Esophagus squamous epithelium (tissue), 4 donors: ENCODE results near the gene LARGE2.

Experiments
- POLR2A ChIP-seq, 4 donors: fragments of 450-650 bp; IDR thresholded peaks; one replicate each; pipeline ENCODE4 v1.6.1; 2017; ENCODE audit warnings: antibody characterized with exemption in 4 of 4, mild to moderate bottlenecking in 4 of 4, moderate library complexity in 3 of 4
- TF ChIP-seq, protein P1 (sequence below), 6 experiments: fragments of 450-650 bp in 4 of 6; fragments of 200-600 bp in 2 of 6; sonication (generic) in 2 of 6; IDR thresholded peaks; one replicate each; pipeline ENCODE4 v1.5.1; 2016 to 2019; ENCODE audit warnings: antibody characterized with exemption in 6 of 6, mild to moderate bottlenecking in 4 of 6, moderate library complexity in 4 of 6

DNA sequence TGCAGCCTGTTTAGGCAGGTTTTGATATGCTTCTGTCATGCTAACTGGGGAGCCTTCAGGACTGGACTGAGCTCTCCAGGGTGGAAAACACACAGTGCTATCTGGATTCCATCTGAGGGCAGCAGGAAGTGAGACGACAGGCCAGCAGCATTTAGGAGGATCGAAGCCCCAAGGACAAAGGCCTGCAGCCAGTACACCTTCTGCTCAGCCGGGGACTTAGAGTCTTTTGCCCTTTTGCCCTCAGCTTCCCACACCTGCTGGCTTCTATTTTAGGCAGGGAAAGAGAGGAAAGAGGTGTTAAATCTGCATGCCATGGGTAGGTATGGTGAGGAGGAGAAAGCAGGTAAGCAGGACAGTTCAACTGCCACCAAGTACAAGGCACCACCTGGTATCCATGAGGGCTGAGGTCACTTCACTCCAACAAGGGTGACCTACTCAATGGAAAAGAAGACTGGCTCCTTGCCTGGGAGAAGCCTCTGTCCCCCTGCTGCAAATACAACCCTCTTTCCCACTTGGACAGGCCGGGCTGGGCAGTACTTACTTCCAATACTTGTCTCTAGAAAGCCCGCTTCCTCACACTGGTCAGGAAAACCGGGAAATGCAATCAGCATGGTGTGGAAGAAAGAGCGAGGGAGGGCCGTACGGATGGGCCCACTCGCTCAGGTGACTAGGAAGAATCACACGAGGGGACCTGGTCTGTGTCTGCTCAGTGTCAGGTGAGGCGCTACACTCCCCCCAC is 12.3 kb downstream of the LARGE2 start:
- TF ChIP-seq, protein P1, sequence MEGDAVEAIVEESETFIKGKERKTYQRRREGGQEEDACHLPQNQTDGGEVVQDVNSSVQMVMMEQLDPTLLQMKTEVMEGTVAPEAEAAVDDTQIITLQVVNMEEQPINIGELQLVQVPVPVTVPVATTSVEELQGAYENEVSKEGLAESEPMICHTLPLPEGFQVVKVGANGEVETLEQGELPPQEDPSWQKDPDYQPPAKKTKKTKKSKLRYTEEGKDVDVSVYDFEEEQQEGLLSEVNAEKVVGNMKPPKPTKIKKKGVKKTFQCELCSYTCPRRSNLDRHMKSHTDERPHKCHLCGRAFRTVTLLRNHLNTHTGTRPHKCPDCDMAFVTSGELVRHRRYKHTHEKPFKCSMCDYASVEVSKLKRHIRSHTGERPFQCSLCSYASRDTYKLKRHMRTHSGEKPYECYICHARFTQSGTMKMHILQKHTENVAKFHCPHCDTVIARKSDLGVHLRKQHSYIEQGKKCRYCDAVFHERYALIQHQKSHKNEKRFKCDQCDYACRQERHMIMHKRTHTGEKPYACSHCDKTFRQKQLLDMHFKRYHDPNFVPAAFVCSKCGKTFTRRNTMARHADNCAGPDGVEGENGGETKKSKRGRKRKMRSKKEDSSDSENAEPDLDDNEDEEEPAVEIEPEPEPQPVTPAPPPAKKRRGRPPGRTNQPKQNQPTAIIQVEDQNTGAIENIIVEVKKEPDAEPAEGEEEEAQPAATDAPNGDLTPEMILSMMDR (IDR thresholded peaks at IDR 0.05) = no peak
- no peak for TF ChIP-seq POLR2A (IDR thresholded peaks at IDR 0.05)
